Testis (tissue), 3 donors: ENCODE measurements around the gene METTL17. TPM values are rescaled to one million over a fixed set of nuclear protein-coding genes. Genes with fewer than 3 reads are reported as not detected.
"Not testable (repeated sequence)": the region's sequence is repeated elsewhere in the genome, so short reads cannot be mapped to it uniquely, and the experiment has no call there.

Experiments used
- DNase-seq: peaks from one replicate; pipeline ENCODE4 v3.0.0-alpha.2; 2019
- H3K27ac ChIP-seq, 2 donors: fragments of 200-600 bp; sonication (generic); one replicate each; pipeline ENCODE4 v1.5.1; 2019
- H3K27me3 ChIP-seq: fragments of 200-600 bp; sonication (generic); one replicate; pipeline ENCODE4 v1.5.1; 2019
- H3K36me3 ChIP-seq: fragments of 200-600 bp; sonication (generic); one replicate; pipeline ENCODE4 v1.5.1; 2017; ENCODE audit warnings: low read depth; ENCODE audit errors: missing control alignments
- H3K4me1 ChIP-seq: fragments of 200-600 bp; sonication (generic); one replicate; pipeline ENCODE4 v1.5.1; 2019
- H3K4me3 ChIP-seq, 2 donors: fragments of 200-600 bp; sonication (generic); one replicate each; pipeline ENCODE4 v1.5.1; 2017 to 2019
- H3K9me3 ChIP-seq: fragments of 200-600 bp; sonication (generic); one replicate; pipeline ENCODE4 v1.5.1; 2017
- CTCF ChIP-seq, 3 experiments: fragments of 450-650 bp in 2 of 3; fragments of 200-600 bp in 1 of 3; sonication (generic) in 1 of 3; IDR thresholded peaks; one replicate each; pipeline ENCODE4 v1.5.1; 2016 to 2019; ENCODE audit warnings: antibody characterized with exemption in 3 of 3, mild to moderate bottlenecking in 2 of 3, moderate library complexity in 1 of 3
- POLR2A ChIP-seq: fragments of 450-650 bp; IDR thresholded peaks from one replicate; pipeline ENCODE4 v1.6.1; 2017; ENCODE audit warnings: antibody characterized with exemption, mild to moderate bottlenecking, moderate library complexity
- WGBS, 2 donors: methylation state at CpG; one replicate each; pipeline ENCODE4 v1.1.5; 2018; 5-methylcytosine and 5-hydroxymethylcytosine counted together
- intact Hi-C: fragments of 100-400 bp; cut with DNase I; formaldehyde crosslinking; loops from one replicate; pipeline ENCODE4 v1.15.1; 2023; ENCODE audit warnings: low total_unique reads
- polyA plus RNA-seq: library from polyadenylated mRNA; stranded (reverse); fragments of 350-450 nt; fragmentation: Illumina TruSeq; extraction: RNeasy Lipid Tissue Mini Kit (QIAGEN cat#74804); gene quantifications from one replicate; pipeline ENCODE4 v1.2.3, GENCODE V29; 2014; ENCODE audit warnings: low read depth, low replicate concordance; ENCODE audit not compliant: insufficient read depth
- total RNA-seq, 2 donors: library from RNA; depleted of rRNA; stranded (reverse); fragments of >200 nt; gene quantifications; one replicate each; pipeline ENCODE4 v1.2.3, GENCODE V29; 2016

METTL17 gene
- total and polyA plus RNA-seq, 3 donors from 2014 or later = 68.9 to 93.4 (median 93.2) TPM

GRCh38 chr14:20976291-20976690 is 13.5 kb upstream of the METTL17 start:
- intact Hi-C loops = no loop called here
- peaks cover 5% of the 10 kb centered on the region for H3K4me1 ChIP-seq
- H3K9me3 ChIP-seq = no peaks in the 10 kb centered on the region
- TF ChIP-seq POLR2A (no peak), CTCF (IDR thresholded peaks at IDR 0.05) (no peak)
- 89 to 100% methylated on average over 1 of the region's 1 CpG for WGBS, 2 donors
- no peak overlapping the region for H3K4me3 ChIP-seq
- H3K36me3 ChIP-seq = no peaks in the 10 kb centered on the region
- H3K27me3 ChIP-seq = no peaks in the 10 kb centered on the region
- DNase-seq = no peak
- no peak overlapping the region for H3K27ac ChIP-seq

- Histone ChIP-seq H3K27ac (no peak overlapping the region), H3K4me3 (no peak overlapping the region), H3K9me3 (no peaks in the 10 kb centered on the region), H3K4me1 (no peaks in the 10 kb centered on the region), H3K27me3 (no peaks in the 10 kb centered on the region), H3K36me3 (no peaks in the 10 kb centered on the region)
- intact Hi-C loops = no loop called here
- no peak for DNase-seq
- 64 to 65% methylated on average over 1 of the region's 1 CpG for WGBS, 2 donors
- TF ChIP-seq POLR2A (no peak), CTCF (IDR thresholded peaks at IDR 0.05) (no peak)
These were observed 11.1 kb upstream of the METTL17 start for GRCh38 chr14:20978687-20979086.

GRCh38 chr14:20980906-20981305 is 8.9 kb upstream of the METTL17 start:
- 67 to 80% methylated on average over 1 of the region's 1 CpG for WGBS, 2 donors
- TF ChIP-seq POLR2A (no peak), CTCF (IDR thresholded peaks at IDR 0.05) (no peak)
- H3K36me3 ChIP-seq = no peaks in the 10 kb centered on the region
- no peaks in the 10 kb centered on the region for H3K27me3 ChIP-seq
- H3K4me3 ChIP-seq = no peak overlapping the region
- no peaks in the 10 kb centered on the region for H3K9me3 ChIP-seq
- DNase-seq = no peak
- no peak overlapping the region for H3K27ac ChIP-seq
- no peaks in the 10 kb centered on the region for H3K4me1 ChIP-seq
- intact Hi-C loops = no loop called here

- H3K27ac ChIP-seq = no peak overlapping the region
- 87% methylated on average over 2 of the region's 2 CpGs for WGBS, 2 donors
- intact Hi-C loops = no loop called here
- H3K9me3 ChIP-seq = no peaks in the 10 kb centered on the region
- no peaks in the 10 kb centered on the region for H3K36me3 ChIP-seq
- no peak overlapping the region for H3K4me3 ChIP-seq
- DNase-seq = no peak
- H3K27me3 ChIP-seq = no peaks in the 10 kb centered on the region
- TF ChIP-seq POLR2A = no peak
- no peak for TF ChIP-seq CTCF (IDR thresholded peaks at IDR 0.05)
- no peaks in the 10 kb centered on the region for H3K4me1 ChIP-seq
These were observed 7.0 kb upstream of the METTL17 start for GRCh38 chr14:20982646-20983369.

GRCh38 chr14:20985650-20986049 is 4.1 kb upstream of the METTL17 start:
- H3K4me3 ChIP-seq, H3K36me3 ChIP-seq, H3K4me1 ChIP-seq, H3K9me3 ChIP-seq, H3K27me3 ChIP-seq, DNase-seq, H3K27ac ChIP-seq, intact Hi-C loops: not testable (repeated sequence)
- 85 to 93% methylated on average over 4 of the region's 4 CpGs for WGBS, 2 donors
